H4 (cell line): ENCODE data around the gene PAIP2. TPM values are rescaled to one million over a fixed set of nuclear protein-coding genes. Genes with fewer than 3 reads are reported as not detected.

Source experiments
- DNase-seq: peaks from one replicate; pipeline ENCODE4 v3.0.0-alpha.2; 2015; ENCODE audit warnings: low spot score
- total RNA-seq: library from RNA; depleted of rRNA; stranded (reverse); fragments of >200 nt; shearing (Covaris generic); gene quantifications from 2 replicates; pipeline ENCODE4 v1.2.3, GENCODE V29; 2014; rRNA removed

Gene PAIP2
- total RNA-seq, 1 experiment from 2014 or later, result 71.8 TPM

DNA sequence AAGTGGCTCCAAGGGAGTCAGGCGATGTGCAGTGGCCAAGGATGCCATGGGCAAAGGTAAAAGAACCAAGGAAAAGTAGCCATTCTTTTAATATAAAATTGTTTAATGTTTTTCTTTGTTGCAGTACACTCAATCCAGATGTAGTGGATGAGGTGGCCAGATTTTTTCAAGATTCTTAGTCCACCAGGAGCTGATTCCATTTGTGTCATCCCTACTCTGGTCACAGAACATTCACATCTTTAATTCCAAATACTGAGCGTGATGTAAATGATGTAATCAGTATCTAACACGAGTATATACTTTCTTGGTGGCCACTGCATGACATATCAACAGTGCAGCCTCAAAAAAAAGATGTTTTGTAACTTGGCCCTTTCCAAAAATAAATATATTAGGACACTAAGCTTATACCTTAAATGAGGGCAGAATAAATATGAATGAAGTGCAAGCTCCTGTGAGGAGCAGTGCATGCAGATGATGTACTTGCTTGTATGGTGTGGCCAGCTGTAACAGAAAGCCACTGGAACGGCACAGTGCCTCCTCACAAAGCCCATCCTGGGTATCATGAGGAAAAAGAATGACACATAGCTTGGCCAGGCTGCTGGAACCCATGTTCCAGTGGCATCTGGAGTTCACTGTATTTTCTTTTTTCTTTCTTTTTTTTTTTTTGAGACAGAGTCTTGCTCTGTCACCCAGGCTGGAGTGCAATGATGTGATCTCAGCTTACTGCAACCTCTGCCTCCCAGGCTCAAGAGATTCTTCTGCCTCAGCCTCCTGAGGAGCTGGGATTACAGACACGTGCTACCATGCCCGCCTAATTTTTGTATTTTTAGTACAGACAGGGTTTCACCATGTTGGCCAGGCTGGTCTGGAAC, 68.7 kb downstream of the PAIP2 start:
- DNase-seq, result no peak

- DNase-seq, result no peak
Measured at GRCh38 chr5:139410993-139411828, 69.6 kb downstream of the PAIP2 start.

- no peak for DNase-seq
Measured at GRCh38 chr5:139413153-139413552, 71.5 kb downstream of the PAIP2 start.

DNA sequence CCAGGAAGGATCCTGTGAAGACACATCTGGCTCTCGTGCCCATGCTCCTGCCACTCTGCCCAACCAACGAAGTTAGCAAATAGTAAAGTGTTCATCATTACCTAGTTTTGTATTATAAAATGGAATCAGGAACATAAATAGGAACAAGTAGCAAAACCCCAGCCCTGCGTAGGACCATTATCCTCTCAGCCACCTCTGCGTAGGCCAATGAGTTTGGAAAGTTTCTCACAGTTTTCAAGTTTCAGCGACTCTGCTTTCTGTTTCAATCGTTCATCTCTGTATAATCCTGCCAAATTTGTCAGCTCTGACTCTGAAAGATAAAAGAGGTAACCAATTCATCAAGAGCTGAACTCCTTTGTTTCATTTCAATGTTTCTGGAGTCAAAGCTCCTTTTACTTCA, 72.3 kb downstream of the PAIP2 start:
- DNase-seq, result no peak

GRCh38 chr5:139414581-139415130, 73.0 kb downstream of the PAIP2 start:
- no peak for DNase-seq

GRCh38 chr5:139415221-139415861, 73.7 kb downstream of the PAIP2 start:
- no peak for DNase-seq

DNA sequence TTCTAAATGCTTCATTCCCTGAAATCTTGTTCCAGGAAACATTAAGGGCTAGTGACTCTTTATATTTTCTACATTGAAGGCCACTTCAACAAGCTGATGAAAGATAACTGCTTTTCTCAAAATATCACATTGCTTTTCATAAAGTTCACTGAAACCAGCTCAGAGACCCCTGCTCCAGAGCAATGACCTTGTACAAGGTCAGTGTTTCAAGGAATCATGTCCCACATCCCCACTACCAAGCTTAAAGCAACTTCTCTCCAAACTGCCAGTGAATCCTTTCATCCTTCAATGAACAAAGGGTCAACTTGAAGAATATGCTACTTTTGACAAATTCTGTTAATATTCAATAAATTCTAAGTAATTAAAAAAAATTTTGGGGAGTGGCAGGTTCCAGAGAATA, 74.2 kb downstream of the PAIP2 start:
- no peak for DNase-seq

- peak; percentile 53 for DNase-seq
Measured at GRCh38 chr5:139416651-139417050, 75.0 kb downstream of the PAIP2 start.

GRCh38 chr5:139417214-139417613, 75.6 kb downstream of the PAIP2 start:
- no peak for DNase-seq

GRCh38 chr5:139418793-139419192, 77.1 kb downstream of the PAIP2 start:
- DNase-seq, result no peak

Other genes with a start within 250 kb of the PAIP2 start
- 50.9 and 58.1 TPM in 2 replicates for gene SIL1, start 143.5 kb upstream of the PAIP2 start, total RNA-seq
- 241 and 248 TPM in 2 replicates for gene MATR3, start 48.1 kb upstream of the PAIP2 start, total RNA-seq
- not detected in 2 replicates for gene SLC23A1, start 41.4 kb downstream of the PAIP2 start, total RNA-seq
- gene MZB1, start 48.1 kb downstream of the PAIP2 start, total RNA-seq, result not detected in 2 replicates
- not detected in 2 replicates for gene PROB1, start 53.2 kb downstream of the PAIP2 start, total RNA-seq
- gene SPATA24, start 62.2 kb downstream of the PAIP2 start, total RNA-seq, result 3.4 and 5.9 TPM in 2 replicates
- 4.5 and 22.9 TPM in 2 replicates for gene DNAJC18, start 97.7 kb downstream of the PAIP2 start, total RNA-seq
- gene ECSCR, start 120.9 kb downstream of the PAIP2 start, total RNA-seq, result 0.10 TPM in 1 of 2 replicates, not detected in the other
- gene SMIM33, start 129.2 kb downstream of the PAIP2 start, total RNA-seq, result not detected in 2 replicates
- gene STING1, start 140.9 kb downstream of the PAIP2 start, total RNA-seq, result 14.2 and 15.6 TPM in 2 replicates
- gene UBE2D2, start 219.5 kb downstream of the PAIP2 start, total RNA-seq, result 64.7 and 79.3 TPM in 2 replicates